NCI-H82 treated with DMSO at 0.1 percent for 48 hours (cell line): ENCODE results near the gene LATS2.
"Not testable (repeated sequence)": the region's sequence is repeated elsewhere in the genome, so short reads cannot be mapped to it uniquely, and the experiment has no call there.

Experiments used
- DNase-seq: peaks from one replicate; lab custom pipeline; 2025; ENCODE audit not compliant: unreplicated experiment; lab: John Stamatoyannopoulos, UW

LATS2 gene

GRCh38 chr13:21075379-21076249, 14.2 kb upstream of the LATS2 start:
- DNase-seq: no peak

- DNase-seq: no peak
These were observed 13.6 kb upstream of the LATS2 start for GRCh38 chr13:21075011-21075378.

- no peak for DNase-seq
These were observed 13.2 kb upstream of the LATS2 start for GRCh38 chr13:21074546-21074945.

GRCh38 chr13:21071924-21072323, 10.5 kb upstream of the LATS2 start:
- no peak for DNase-seq

GRCh38 chr13:21071015-21071414, 9.6 kb upstream of the LATS2 start:
- no peak for DNase-seq

- DNase-seq: no peak
These were observed 8.2 kb upstream of the LATS2 start for GRCh38 chr13:21069561-21070004.

- no peak for DNase-seq
These were observed 6.5 kb upstream of the LATS2 start for GRCh38 chr13:21067848-21068247.

- no peak for DNase-seq
These were observed 5.6 kb upstream of the LATS2 start for GRCh38 chr13:21066946-21067345.

- DNase-seq: no peak
These were observed 4.3 kb upstream of the LATS2 start for GRCh38 chr13:21065686-21066085.

- no peak for DNase-seq
These were observed 1.6 kb upstream of the LATS2 start for GRCh38 chr13:21063031-21063430.

GRCh38 chr13:21060338-21061028, 903 bp downstream of the LATS2 start:
- no peak for DNase-seq

- no peak for DNase-seq
These were observed 1.6 kb downstream of the LATS2 start for GRCh38 chr13:21059641-21060337.

- DNase-seq: no peak
These were observed 3.0 kb downstream of the LATS2 start for GRCh38 chr13:21058361-21058760.

GRCh38 chr13:21055511-21056045, 5.8 kb downstream of the LATS2 start:
- no peak for DNase-seq

GRCh38 chr13:21055016-21055415, 6.4 kb downstream of the LATS2 start:
- DNase-seq: no peak

- DNase-seq: no peak
These were observed 7.1 kb downstream of the LATS2 start for GRCh38 chr13:21054313-21054712.

- DNase-seq: no peak
These were observed 8.2 kb downstream of the LATS2 start for GRCh38 chr13:21053231-21053630.

GRCh38 chr13:21051675-21052074, 9.7 kb downstream of the LATS2 start:
- DNase-seq: no peak

- DNase-seq: no peak
These were observed 10.8 kb downstream of the LATS2 start for GRCh38 chr13:21050288-21051197.

- not testable (repeated sequence) for DNase-seq
These were observed 11.7 kb downstream of the LATS2 start for GRCh38 chr13:21049731-21050130.
